Peyer's patch (tissue), 4 donors: ENCODE measurements around the gene ADAMTSL3. TPM values are rescaled to one million over a fixed set of nuclear protein-coding genes. Genes with fewer than 3 reads are reported as not detected.

Source experiments
- DNase-seq, 3 donors: peaks; one replicate each; pipeline ENCODE4 v3.0.0-alpha.2; 2017 to 2019
- H3K27ac ChIP-seq, 4 donors: fragments of 200-600 bp; sonication (generic); one replicate each; pipeline ENCODE4 v1.5.1; 2016 to 2019
- H3K27me3 ChIP-seq, 2 donors: fragments of 200-600 bp; sonication (generic); one replicate each; pipeline ENCODE4 v1.5.1; 2019
- H3K36me3 ChIP-seq, 3 donors: fragments of 200-600 bp; sonication (generic); one replicate each; pipeline ENCODE4 v1.5.1; 2016 to 2019
- H3K4me1 ChIP-seq, 4 donors: fragments of 200-600 bp; sonication (generic); one replicate each; pipeline ENCODE4 v1.5.1; 2016 to 2019
- H3K4me3 ChIP-seq, 4 donors: fragments of 200-600 bp; sonication (generic); 1 replicate in 3 of 4; 2 replicates in 1 of 4; pipeline ENCODE4 v1.5.1; 2016 to 2019; ENCODE audit warnings: mild to moderate bottlenecking in 1 of 4
- H3K9me3 ChIP-seq, 4 donors: fragments of 200-600 bp; sonication (generic); one replicate each; pipeline ENCODE4 v1.5.1; 2016 to 2019; ENCODE audit warnings: mild to moderate bottlenecking in 1 of 4
- POLR2A ChIP-seq, 2 donors: fragments of 450-650 bp; IDR thresholded peaks; one replicate each; pipeline ENCODE4 v1.5.1; 2017; ENCODE audit warnings: antibody characterized with exemption in 2 of 2, mild to moderate bottlenecking in 2 of 2, moderate library complexity in 2 of 2
- total RNA-seq, 4 donors: library from RNA; depleted of rRNA; stranded (reverse); fragments of >200 nt; gene quantifications; one replicate each; pipeline ENCODE4 v1.1.0, GENCODE V29; 2016
- TF ChIP-seq, protein P1 (sequence below), 6 experiments: fragments of 450-650 bp in 4 of 6; fragments of 200-600 bp in 2 of 6; sonication (generic) in 1 of 6; IDR thresholded peaks; one replicate each; pipeline ENCODE4 v1.5.1; 2017 to 2019; ENCODE audit warnings: antibody characterized with exemption in 6 of 6, mild to moderate bottlenecking in 3 of 6, moderate library complexity in 1 of 6

Gene ADAMTSL3
- total RNA-seq, 4 donors from 2014 or later = 0.94 to 9.1 (median 2.8) TPM

- Histone ChIP-seq H3K36me3 (no peaks in the 10 kb centered on the region), H3K4me3 (no peak overlapping the region), H3K4me1 (no peaks in the 10 kb centered on the region), H3K27me3 (no peaks in the 10 kb centered on the region), H3K9me3 (no peaks in the 10 kb centered on the region), H3K27ac (no peak overlapping the region)
- DNase-seq = no peak
- TF ChIP-seq, protein P1, sequence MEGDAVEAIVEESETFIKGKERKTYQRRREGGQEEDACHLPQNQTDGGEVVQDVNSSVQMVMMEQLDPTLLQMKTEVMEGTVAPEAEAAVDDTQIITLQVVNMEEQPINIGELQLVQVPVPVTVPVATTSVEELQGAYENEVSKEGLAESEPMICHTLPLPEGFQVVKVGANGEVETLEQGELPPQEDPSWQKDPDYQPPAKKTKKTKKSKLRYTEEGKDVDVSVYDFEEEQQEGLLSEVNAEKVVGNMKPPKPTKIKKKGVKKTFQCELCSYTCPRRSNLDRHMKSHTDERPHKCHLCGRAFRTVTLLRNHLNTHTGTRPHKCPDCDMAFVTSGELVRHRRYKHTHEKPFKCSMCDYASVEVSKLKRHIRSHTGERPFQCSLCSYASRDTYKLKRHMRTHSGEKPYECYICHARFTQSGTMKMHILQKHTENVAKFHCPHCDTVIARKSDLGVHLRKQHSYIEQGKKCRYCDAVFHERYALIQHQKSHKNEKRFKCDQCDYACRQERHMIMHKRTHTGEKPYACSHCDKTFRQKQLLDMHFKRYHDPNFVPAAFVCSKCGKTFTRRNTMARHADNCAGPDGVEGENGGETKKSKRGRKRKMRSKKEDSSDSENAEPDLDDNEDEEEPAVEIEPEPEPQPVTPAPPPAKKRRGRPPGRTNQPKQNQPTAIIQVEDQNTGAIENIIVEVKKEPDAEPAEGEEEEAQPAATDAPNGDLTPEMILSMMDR (IDR thresholded peaks at IDR 0.05) = no peak
Observed at GRCh38 chr15:83998486-83998885, 344.6 kb downstream of the ADAMTSL3 start.

DNA sequence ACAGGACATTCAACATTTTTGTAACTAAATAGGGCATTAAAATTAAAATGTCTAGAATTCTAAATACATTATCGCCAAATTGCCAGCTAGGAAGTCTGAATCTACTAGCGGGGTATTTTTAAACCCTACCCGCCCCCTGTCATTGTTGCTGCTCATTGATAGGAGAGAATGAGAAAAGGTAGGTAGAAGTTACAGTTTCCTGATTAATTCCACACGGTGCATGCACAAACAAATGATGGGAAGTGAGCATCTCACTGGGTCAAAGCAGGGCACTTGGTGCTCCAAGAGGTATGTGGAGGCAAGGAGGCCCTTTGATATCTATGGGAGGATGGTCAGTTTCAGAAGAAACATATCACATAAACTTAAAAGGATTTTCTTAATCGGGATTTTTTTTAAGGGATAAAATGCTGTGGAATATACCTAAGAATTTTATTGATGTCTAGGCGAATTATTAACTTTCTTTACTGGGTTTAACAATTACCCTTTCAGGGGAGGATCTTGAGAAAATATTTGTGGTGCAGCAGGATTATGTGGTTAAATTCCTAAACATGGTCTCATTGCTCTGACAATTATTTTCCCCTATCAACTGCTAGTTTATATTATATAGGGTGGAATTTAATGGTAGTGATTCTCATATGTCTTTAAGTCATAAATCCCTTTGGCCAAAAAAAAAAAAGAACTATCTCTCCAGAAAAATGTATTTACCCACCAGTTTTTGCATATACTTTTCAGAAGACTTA is 345.6 kb downstream of the ADAMTSL3 start:
- H3K27ac ChIP-seq = no peak overlapping the region
- no peaks in the 10 kb centered on the region for H3K4me1 ChIP-seq
- no peaks in the 10 kb centered on the region for H3K9me3 ChIP-seq

GRCh38 chr15:84001037-84001436 is 347.1 kb downstream of the ADAMTSL3 start:
- TF ChIP-seq POLR2A (IDR thresholded peaks at IDR 0.05) = no peak
- TF ChIP-seq, protein P1 (IDR thresholded peaks at IDR 0.05) = no peak
- Histone ChIP-seq H3K27ac (no peak overlapping the region), H3K4me3 (no peak overlapping the region), H3K9me3 (no peaks in the 10 kb centered on the region), H3K27me3 (no peaks in the 10 kb centered on the region), H3K36me3 (no peaks in the 10 kb centered on the region), H3K4me1 (no peaks in the 10 kb centered on the region)
- DNase-seq = no peak

More for the DNA sequence above, 345.6 kb downstream of the ADAMTSL3 start:
- Histone ChIP-seq H3K4me3 (no peak overlapping the region), H3K27me3 (no peaks in the 10 kb centered on the region), H3K36me3 (no peaks in the 10 kb centered on the region)
- TF ChIP-seq POLR2A (IDR thresholded peaks at IDR 0.05) = no peak
- TF ChIP-seq, protein P1 (IDR thresholded peaks at IDR 0.05) = no peak
- DNase-seq = no peak

GRCh38 chr15:84001655-84002054 is 347.7 kb downstream of the ADAMTSL3 start:
- no peak overlapping the region for H3K27ac ChIP-seq
- TF ChIP-seq, protein P1 (IDR thresholded peaks at IDR 0.05) = no peak
- TF ChIP-seq POLR2A (IDR thresholded peaks at IDR 0.05) = no peak
- no peaks in the 10 kb centered on the region for H3K36me3 ChIP-seq
- no peak for DNase-seq
- no peak overlapping the region for H3K4me3 ChIP-seq
- H3K27me3 ChIP-seq = no peaks in the 10 kb centered on the region
- H3K9me3 ChIP-seq = no peaks in the 10 kb centered on the region
- H3K4me1 ChIP-seq = no peaks in the 10 kb centered on the region

GRCh38 chr15:84003791-84004503 is 350.0 kb downstream of the ADAMTSL3 start:
- no peak overlapping the region for H3K27ac ChIP-seq
- no peak for DNase-seq
- no peaks in the 10 kb centered on the region for H3K4me1 ChIP-seq
- no peak overlapping the region for H3K4me3 ChIP-seq
- H3K9me3 ChIP-seq = no peaks in the 10 kb centered on the region
- H3K27me3 ChIP-seq = no peaks in the 10 kb centered on the region
- H3K36me3 ChIP-seq = no peaks in the 10 kb centered on the region
- TF ChIP-seq, protein P1 (IDR thresholded peaks at IDR 0.05) = no peak
- TF ChIP-seq POLR2A (IDR thresholded peaks at IDR 0.05) = no peak
